ENCODE measurements around the gene F10.
"Not testable (repeated sequence)": the region's sequence is repeated elsewhere in the genome, so short reads cannot be mapped to it uniquely, and the experiment has no call there.

F10 gene

DNA sequence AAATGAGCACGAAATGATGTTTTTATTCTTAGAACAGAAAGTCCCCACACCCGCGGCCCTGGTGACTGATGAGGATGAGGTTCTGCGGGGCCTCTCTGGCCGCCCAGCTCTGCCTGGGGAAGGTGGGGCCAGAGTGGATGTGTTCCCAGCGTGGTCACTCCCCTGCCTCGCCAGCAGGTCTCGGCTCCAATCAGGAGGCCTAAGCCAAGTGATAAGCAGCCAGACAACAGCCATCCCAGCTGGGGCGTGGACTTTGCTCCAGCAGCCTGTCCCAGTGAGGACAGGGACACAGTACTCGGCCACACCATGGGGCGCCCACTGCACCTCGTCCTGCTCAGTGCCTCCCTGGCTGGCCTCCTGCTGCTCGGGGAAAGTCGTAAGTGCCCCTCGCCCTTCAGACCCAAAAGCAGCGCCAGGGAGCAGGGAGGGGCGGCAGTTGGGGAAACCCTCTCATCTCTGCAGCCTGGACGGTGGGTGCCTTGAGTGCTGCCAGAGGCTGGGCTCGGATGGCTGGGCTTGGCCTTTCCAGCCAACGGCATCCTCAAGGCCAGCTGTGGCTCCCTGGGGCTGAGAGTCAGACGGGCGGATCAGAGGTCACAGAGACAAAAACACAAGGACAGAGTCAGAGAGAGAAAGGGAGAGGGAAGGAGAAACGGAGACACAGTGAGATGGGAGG, at the start of gene F10:
Gene F10, plus strand, starts transcription at position 250 of the 676 bp plus-strand sequence. Its CDS starts 57 bp downstream, at position 307.
- DNase-seq (ENCODE audit: low read depth): no peak

DNA sequence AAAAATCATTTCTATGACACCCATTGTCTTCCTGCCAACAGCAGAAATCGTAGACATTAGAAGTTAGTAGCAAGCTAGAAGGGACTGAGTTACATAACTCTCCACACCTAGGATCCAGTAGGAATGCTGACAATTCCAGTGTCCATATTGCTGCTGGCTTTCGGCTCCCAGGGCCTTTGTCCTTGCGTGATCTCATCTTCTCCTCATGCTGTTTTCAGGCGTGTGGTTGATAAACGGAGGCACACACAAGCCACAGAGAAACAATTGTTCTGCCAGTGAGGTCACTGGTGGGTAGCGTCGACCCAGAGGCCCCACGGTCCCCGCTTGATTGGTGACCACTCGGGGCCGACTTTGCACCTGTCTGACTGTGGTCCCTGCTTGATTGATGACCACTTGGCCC, 48.7 kb upstream of the F10 start:
- no peak for DNase-seq (ENCODE audit: low read depth)

DNA sequence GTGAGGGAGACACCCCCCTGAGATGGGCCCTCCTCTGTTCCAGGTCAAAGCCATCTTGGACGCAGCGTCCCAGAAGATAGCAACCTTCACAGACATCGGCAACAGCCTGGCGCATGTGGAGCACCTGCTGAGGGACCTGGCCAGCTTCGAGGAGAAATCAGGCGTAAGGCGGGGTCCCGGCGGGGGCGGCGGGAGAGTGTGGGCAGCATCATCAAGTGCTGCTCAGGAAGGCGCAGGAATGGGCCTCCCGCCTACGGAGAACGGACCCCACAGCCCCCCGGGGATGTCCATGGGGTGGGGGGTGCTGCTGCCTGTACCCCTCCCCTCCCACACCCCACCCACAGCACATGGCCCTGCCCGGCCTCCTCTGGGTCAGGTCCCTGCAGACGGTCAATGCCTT, 48.2 kb upstream of the F10 start:
- no peak for DNase-seq (ENCODE audit: low read depth)

DNA sequence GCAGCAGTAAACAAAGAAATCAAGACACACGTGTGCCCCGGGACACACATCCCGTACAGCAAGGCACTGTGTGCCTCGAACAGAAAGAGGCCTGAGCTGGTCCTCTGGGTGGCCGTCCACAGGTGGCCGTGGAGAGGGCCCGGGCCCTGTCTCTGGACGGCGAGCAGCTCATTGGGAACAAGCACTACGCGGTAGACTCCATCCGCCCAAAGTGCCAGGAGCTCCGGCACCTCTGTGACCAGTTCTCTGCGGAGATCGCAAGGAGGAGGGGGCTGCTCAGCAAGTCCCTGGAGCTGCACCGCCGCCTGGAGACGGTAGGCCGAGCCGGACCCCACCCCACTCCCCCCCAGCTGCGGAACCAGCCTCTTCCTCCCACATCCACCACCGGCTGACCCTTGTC, 47.7 kb upstream of the F10 start:
- DNase-seq (ENCODE audit: low read depth): no peak

DNA sequence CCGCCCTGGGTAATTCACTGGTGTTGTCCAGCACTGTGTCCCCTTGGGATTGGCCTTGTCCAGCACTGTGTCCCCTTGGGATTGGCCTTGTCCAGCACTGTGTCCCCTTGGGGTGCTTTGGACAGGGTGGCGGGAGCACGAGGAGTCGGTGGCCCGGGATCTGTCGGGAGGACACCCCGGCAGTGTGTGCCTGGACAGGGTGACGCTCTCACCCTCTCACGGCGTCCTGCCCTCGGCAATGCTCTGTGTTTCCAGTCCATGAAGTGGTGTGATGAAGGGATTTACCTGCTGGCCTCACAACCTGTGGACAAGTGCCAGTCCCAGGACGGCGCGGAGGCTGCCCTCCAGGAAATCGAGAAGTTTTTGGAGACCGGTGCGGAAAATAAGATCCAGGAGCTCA, 46.9 kb upstream of the F10 start:
- no peak for DNase-seq (ENCODE audit: low read depth)

DNA sequence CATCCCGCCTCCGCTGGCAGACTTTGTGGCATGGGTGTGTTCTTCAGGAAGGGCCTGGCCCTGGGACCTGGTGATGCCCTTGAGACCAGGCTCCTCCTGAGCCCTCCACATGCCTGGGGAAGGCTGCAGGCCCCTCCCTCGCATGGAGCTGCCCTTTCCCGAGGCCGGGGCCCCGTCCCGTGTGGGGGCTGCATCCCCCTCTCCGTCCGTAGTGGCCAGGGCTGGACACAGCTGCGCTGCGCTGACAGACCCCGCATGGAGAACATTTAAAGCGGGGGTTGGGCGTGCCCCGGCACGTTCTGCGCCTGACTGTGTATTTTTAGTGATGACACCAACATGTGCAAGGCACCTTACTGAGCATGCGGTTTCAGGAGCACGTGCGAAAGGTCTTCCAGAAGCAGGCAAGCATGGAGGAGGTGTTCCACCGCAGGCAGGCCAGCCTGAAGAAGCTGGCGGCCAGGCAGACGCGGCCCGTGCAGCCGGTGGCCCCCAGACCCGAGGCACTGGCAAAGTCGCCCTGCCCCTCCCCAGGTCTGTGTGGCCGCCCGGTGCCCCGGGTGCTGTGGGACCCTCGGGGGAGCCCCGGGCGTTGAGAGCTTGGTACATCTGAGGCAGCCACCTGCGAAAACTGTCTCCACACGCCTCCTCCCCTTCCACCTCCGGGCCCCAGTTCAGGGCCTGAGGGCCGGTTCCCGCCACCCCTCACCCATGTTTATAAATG, 45.8 kb upstream of the F10 start:
- DNase-seq (ENCODE audit: low read depth): no peak

DNA sequence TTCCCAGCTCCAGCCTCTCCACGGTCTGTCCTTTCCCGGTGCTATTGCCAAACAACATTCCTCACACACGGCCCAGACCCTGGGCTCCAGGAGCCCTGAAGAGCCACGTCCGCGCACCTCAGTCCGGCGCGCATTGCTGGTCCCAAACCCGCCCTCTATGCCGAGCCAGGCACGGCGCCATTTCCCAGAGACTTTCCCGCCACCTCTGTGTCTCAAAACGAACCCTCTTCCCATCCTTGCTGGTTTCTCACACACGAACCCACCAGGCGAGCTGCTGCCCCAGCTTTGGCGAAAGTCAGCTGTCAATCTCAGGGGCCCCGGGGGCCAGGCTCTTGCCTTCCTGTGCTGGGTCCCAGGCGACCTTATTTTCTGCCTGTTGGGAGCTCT, 45.0 kb upstream of the F10 start:
- DNase-seq (ENCODE audit: low read depth): no peak

DNA sequence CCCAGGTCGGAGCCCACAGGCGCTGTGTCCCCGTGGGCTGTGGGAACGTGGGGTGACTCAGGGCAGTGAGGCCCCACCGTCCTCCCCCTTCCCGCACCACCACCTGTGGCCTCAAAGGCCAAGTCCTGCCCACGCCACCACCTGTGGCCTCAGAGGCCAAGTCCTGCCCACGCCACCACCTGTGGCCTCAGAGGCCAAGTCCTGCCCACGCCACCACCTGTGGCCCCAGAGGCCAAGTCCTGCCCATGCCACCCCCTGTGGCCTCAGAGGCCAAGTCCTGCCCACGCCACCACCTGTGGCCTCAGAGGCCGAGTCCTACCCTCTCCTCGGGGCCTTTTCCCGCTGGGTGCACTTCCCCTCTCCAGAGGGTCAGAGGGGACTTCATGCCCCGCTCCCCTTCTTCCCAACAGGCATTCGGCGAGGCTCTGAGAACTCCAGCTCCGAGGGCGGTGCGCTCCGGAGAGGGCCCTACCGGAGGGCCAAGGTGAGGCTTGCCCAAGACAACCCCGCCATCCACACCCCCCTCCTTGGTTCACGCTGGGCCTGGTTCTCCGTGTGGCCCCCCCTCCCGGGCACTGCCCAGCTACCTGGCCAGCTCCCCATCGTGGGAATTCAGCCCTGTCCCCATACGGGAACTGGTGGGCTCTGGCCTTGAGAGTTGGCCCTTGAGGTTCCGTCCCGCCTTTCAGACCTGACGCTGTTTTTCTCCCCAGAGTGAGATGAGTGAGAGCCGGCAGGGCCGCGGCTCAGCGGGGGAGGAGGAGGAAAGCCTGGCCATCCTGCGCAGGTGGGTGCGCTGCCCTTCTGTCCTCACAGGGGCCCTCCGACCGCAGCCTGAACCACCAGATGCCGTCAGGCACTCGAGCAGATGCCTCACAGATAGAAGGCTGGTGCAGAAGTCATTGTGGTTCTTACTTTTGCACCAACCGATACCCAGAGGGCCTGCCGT, 44.4 kb upstream of the F10 start:
- DNase-seq (ENCODE audit: low read depth): no peak

DNA sequence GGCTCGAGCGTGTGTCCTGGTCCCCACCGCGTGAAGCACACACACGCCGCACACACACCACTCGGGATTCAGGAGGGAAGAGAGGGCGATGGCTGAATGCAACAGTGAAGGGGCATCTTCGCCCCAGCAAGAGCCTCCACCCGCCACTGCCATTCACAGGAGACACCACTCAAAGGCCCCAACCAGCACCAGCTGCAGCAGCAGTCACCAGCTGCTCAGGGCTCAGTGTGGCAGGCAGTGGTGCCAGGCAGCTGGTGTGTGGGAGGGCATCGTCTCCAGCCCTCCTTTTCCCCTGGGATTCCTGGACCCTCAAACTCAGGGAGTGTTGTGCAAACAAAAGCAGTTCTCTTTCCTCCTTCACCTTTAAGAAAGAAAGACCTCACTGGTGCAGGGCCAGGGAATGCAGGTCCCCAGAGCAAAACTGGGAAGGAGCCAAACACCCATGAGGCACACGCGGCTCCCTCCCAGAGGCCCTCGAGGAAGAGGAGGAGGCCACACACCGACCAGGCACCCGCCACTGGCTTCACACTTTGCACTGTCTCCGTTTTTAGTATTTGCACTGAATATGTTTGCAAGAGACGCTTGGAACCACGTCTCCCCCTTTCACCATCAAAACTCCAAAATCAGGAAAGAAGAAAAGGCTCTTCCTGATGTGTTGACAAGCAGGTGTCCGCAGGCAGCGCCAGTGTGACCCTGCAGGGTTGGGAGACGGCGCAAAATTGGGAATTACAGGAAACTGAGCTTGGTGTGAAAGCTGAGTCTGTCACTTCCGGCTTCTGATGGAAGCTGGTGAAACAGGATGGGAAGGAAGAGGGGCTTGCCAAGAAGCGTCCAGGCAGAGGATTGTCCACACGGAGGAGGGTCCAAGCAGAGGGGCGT, 43.5 kb upstream of the F10 start:
- no peak for DNase-seq (ENCODE audit: low read depth)

DNA sequence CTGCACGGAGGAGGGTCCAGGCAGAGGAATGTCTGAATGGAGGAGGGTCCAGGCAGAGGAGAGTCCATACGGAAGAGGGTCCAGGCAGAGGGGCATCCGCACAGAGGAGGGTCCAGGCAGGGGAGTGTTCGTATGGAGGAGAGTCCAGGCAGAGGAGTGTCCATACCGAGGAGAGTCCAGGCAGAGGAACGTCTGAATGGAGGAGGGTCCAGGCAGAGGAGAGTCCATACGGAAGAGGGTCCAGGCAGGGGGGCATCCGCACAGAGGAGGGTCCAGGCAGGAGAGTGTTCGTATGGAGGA, 42.9 kb upstream of the F10 start:
- not testable (repeated sequence) for DNase-seq (ENCODE audit: low read depth)

DNA sequence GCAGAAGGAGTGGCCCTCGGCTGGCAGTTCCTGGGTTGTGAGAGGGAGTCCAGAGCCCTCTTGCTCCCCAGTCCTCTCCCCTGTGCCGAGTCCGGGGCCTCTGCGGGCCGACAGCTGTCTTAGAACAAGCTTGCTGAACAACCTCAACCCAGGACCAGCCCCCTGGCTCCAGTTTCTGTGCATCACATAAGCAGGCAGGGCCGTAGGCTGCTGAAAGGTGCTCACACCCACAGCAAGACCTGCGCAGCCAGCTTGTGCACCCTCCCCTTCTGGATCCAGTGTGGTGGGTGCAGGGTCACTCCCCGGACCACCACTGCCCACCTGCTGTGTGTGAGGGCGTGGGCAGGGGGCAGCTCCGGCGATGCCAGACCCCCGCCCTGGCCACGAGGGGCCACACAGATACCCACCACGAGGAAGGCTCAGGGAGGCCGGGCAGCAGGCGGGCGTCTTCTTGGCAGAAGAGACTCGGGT, 42.2 kb upstream of the F10 start:
- DNase-seq (ENCODE audit: low read depth): no peak

DNA sequence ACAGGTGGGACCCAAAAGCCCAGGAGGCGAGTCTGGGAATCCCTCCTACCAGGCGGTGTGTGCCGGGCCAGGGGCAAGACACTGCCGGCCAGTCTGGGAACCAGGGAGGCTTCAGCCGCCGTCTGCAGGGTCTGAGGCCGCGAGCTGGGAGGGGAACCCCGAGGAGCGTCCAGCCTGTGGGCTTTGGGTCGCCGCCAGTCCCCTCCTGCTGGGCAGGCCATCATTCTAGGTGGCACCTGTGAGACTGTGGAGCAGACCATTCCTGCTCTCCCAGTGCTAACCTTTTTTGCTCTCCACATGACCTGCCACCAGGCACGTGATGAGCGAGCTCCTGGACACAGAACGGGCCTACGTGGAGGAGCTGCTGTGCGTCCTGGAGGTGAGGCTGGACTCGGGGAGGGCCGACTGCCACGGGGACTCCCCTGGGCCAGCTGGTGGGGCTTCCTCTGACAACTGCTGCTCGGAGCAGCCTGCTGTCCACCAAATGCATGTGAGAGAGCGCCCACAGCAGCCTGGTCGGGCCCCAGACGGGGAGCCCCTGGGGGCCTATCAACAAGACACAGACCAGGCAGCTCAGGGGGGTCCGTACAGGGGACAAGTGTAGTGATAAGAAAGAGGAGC, 41.6 kb upstream of the F10 start:
- no peak for DNase-seq (ENCODE audit: low read depth)

DNA sequence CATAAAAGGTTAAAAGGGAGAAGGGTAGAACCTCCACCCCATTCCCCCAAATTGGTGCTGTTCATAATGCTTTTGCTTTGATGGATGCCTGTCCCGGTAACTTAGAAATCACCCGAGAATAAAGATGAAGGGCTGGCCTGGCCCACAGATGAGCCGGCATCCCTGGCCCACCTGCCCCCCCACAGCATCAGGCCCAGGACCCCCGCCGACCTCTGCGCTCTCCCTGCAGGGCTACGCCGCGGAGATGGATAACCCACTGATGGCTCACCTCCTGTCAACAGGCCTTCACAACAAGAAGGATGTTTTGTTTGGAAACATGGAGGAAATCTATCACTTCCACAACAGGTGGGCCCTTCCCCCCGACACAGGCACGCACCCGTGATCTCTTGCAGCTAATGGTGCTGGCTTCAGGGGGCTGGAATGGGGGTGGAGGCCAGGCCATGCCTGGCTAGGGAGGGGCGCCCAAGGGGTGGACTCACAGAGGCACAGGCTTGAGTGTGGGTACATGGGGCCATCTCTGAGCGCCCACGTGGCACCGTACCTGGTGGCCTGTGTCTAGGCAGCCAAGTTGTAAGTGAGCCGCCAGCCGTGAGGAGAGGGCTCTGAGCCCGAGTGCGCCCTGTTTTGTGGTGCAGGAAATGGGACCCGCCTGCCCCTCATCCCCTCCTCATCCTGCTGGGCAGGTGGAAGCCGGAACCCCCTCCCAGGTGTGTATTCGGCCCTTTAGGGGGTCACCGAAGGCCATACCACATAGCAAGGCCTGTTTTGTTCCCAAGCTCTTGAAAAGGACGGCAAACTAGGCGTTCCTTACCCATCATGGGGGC, 40.2 kb upstream of the F10 start:
- no peak for DNase-seq (ENCODE audit: low read depth)

DNA sequence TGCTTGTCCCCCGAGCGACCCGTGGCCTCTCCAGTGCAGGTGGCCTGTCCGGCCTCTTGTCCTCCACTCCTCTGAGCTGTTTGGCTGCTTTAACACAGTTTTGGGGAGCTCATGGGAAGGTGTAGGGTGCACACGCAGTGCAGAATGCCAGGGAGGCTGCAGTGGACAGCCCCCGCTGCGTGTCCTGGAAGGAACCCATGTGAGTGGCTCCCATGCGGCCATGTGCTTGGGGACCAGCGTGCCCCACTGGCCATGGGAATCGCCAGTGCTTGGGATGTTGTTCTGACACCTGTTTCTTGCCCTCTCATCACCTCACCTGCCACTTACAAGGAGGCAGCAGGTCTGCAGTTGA, 39.6 kb upstream of the F10 start:
- no peak for DNase-seq (ENCODE audit: low read depth)

DNA sequence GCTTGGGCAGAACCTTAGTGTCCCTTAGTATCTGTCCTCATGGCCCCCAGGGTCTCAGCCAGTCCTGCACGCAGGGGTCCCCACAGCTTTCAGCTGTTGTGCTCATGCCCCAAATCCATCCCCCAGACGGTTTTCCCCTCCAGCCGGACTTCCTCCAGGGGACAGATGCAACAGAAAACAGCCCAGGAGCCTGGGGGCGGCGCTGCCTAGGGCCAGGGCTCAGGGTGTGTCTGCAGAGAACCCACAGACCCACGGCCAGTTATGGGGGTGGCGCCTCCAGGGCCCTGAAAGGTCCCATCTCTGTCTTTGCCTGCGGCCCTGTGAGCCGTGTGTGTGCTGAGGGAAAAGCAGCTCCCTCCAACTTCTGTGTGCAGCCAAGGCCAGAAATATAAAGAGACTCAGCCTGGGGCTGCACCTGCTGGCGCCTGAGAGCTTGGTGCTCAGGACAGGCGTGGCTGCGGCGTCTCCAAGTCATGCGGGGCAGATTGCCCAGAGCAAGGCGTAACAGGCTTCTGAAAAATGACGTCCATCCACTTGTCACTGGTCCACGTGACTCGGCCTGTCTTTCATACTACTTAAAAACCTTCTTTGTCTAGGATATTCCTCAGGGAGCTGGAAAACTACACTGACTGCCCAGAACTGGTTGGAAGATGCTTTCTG, 39.1 kb upstream of the F10 start:
- no peak for DNase-seq (ENCODE audit: low read depth)

DNA sequence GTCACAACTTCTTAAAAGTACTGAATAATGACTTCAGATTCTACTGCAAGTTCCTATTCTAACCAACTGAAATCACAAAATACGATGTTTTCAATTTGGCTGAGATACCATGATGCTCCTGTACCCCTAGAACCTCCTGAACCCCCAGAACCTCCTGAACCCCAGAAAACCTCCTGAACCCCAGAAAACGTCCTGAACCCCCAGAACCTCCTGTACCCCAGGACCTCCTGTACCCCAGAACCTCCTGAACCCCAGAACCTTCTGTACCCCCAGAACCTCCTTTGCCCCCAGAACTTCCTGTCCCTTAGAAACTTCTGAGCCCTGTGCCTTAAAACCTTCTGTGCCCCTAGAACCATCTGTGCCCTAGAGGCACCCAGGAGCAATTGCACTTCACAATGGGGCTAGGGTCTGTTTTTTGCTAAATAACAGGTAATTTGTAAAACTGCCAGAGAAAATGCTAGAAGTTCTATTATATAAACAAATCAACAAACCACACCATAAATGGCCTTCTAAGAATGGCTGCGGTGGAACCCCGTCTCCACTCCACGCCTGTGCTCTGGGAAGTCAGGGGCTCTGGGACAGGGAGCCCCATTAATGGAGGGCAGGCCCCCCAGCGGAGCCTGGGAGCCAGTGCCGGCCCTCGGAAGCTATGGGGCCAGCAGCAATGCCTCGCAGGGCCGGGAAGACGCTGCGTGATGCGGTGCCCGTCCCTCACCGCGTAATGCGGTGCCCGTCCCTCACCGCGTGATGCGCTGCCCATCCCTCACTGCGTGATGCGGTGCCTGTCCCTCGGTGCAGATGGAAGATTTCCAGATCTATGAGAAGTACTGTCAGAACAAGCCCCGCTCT, 38.3 kb upstream of the F10 start:
- no peak for DNase-seq (ENCODE audit: low read depth)

DNA sequence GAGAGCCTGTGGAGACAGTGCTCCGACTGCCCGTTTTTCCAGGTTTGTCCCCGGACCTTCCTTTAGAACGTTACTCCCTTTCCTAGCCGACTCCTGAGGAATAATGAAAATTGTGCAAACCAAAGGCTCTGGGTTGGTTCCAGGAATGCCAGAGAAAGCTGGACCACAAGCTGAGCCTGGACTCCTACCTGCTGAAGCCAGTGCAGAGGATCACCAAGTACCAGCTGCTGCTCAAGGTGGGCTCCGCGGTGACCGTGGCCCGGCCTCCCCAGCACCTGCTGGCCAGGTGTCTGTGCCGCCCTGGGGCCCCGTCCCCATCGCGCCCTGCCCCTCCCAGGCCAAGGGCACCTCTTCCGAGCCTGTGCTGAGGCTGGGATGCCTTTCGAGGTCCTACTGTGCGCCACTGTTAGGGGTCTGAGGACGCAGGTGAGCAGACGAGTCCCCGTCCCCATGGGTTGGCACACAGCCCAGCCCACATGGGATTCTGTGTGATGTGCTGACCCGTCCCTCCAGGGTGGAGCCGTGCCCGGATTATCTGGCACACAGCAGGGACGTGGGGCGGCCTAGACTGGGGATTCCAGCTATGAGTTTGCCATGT, 37.6 kb upstream of the F10 start:
- DNase-seq (ENCODE audit: low read depth): no peak

DNA sequence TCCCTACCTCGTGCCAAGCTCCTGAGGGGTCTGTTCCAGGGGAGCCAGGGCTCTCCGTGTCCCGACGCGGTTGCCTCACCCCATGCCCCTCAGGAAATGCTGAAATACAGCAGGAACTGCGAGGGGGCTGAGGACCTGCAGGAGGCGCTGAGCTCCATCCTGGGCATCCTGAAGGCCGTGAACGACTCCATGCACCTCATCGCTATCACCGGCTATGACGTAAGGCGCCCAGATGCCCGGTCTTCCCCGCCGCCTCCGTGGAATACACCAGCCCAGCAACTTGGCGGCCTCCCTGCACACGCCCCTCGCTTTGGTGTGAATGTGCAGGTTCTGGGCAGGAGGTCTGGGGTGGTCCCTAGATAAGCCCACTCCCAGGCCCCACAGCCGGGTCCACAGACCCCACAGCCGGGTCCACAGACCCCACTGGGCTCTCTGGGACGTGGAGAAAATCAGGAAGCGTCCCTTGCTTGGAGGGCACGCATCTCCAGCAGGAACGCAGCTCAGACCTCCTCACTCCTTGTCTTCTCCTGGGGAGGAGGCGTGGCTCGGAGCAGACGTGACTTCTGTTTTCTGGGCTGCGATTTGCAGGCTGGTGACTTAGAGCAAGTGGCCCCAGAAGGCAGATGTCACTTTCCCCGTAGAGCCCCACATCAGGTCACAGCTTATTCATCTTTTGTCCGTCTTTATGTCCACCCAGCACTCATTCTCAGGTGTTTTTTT, 36.4 kb upstream of the F10 start:
- no peak for DNase-seq (ENCODE audit: low read depth)
